EH (cell line): ENCODE results near the gene FOXJ1.

Experiments
- DNase-seq: peaks from one replicate; pipeline ENCODE4 v3.0.0-alpha.2; 2015; ENCODE audit warnings: low read depth

The FOXJ1 gene

GRCh38 chr17:76091526-76092286 is 49.3 kb downstream of the FOXJ1 start:
- DNase-seq: no peak

GRCh38 chr17:76090517-76091129 is 50.4 kb downstream of the FOXJ1 start:
- DNase-seq: no peak

- DNase-seq: no peak
Observed at GRCh38 chr17:76089680-76090516, 51.1 kb downstream of the FOXJ1 start.

GRCh38 chr17:76088868-76089576 is 52.0 kb downstream of the FOXJ1 start:
- DNase-seq: no peak

GRCh38 chr17:76088041-76088867 is 52.8 kb downstream of the FOXJ1 start:
- no peak for DNase-seq

- no peak for DNase-seq
Observed at GRCh38 chr17:76087531-76087930, 53.5 kb downstream of the FOXJ1 start.

GRCh38 chr17:76086384-76086783 is 54.7 kb downstream of the FOXJ1 start:
- DNase-seq: no peak
